GM18870 (cell line): ENCODE measurements around the gene SFSWAP.
"Not testable (repeated sequence)": the region's sequence is repeated elsewhere in the genome, so short reads cannot be mapped to it uniquely, and the experiment has no call there.

Source experiments
- ATAC-seq: cut with Tn5 transposase; IDR thresholded peaks from one replicate; pipeline ENCODE4 v1.9.1; 2021; ENCODE audit warnings: moderate library complexity; ENCODE audit not compliant: unreplicated experiment

SFSWAP gene

DNA sequence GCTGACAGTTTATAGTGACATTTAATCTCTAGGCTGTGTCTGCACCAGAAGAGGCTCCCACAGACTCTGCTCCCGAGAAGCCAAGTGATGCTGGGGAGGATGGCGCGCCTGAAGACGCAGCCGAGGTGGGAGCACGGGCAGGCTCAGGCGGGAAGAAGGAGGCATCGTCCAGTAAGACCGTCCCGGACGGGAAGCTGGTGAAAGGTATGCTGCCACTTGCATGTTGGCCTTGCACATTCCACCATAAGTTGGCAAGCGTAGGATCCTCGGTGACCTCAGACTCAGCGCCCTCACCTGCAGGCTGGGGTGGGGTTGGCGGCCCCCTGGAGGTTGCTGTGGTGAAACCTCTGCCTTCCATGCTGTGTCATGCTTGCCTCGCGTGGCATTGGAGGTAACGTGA, 45.6 kb downstream of the SFSWAP start:
- ATAC-seq = no peak

DNA sequence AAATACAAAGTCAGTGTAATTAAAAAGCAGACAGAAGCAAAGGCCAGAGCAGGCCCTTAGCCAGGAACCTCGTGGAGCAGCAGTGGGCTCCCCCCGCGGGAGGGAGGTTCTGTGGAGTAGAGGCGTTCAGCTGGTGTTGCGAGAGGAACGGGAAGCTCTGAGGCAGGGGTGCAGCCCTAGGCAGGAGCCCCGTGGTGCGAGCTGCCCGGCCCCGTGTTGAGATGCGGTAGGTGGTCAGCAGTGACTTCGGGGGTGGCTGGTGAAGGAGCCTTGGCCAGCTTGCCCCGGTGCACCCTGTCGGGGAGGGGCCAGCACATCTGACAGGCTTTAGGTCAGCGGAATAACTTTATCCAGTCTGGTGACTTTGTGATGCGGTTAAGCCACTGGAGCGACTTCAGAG, 46.2 kb downstream of the SFSWAP start:
- no peak for ATAC-seq

DNA sequence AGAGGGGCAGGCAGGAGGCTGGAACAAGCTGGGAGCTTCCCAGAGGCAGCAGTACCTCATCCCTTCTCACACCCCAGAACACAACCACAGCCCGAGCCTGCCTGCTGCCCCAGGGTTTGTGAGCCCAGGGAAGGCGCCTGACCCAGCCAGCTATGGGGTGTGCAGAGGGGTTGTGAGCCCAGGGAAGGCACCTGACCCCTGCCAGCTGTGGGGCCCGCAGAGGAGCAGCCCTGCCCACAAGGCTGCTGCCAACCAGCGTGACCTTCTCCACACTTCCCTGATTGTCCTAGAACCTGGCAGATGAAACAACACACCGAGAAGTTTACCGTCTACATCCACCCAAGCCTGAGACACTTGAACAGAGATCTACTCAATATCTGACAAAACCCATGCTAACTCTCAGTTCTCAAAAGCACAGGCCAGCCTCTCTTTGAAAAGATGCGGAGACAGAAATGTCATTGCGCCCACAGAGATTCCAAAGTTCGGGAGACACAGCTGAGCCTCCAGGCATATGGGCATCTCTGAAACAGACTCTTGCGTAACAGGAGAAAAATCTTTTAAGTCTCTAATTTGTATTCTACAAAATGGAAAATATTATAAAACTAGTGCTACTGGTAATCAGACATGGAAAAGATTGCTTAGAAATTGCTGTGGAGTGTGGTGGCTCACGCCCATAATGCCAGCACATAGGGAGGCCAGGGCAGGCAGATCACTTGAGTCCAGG, 47.3 kb downstream of the SFSWAP start:
- no peak for ATAC-seq

DNA sequence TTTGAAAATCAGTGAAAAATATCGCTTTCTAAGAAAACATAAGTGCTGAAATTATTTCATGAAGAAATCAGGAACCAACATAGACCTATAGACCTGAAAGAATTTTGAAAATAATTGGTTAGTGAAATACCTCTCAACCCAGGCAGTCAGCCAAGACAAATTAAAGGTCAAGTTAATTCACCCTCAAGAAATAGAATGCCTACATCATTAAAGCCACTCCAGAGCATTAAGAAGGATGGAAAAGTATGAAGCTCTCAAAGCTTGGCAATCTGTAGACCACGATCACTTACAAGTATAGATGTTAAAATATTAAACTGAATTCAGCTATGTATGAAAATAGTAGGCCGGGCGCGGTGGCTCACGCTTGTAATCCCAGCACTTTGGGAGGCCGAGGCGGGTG, 48.3 kb downstream of the SFSWAP start:
- ATAC-seq = no peak

DNA sequence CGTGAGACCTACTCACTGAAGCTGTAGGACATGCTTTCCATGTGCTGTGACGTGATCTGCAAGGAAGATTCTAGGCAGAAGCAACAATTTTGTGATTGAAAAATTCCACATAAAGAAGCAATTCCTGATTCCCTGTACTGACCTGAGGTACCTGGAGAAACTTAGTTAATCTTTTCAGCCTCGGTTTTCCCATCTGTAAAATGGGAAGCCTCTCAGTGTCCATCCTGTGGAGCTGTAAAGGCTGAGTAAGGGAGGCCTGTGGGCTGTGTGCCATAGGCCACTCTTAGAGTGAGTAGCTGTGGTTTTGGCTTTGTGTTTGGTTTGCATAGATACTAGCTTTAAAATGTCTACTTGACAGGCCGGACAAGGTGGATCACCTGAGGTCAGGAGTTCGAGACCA, 50.7 kb downstream of the SFSWAP start:
- ATAC-seq = no peak

DNA sequence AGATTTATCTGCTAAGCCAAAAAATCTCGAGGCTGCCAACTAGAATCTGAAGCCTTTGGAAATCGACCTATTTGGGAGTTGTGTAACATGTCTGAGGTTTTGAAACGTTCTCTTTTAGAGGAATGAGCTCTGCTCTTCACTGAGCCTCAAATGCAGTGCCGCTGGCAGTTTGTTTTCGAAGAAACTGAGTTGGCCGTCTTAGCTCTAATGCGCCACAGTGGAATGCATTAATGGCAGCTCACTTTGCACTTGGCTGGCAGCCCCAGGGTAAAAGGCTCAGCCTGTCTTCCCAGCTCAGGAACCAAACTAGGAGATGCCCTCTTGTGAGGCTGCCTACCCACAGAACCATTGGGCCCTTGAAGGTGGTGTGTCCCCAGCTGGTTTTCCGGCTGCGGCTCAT, 53.8 kb downstream of the SFSWAP start:
- no peak for ATAC-seq

DNA sequence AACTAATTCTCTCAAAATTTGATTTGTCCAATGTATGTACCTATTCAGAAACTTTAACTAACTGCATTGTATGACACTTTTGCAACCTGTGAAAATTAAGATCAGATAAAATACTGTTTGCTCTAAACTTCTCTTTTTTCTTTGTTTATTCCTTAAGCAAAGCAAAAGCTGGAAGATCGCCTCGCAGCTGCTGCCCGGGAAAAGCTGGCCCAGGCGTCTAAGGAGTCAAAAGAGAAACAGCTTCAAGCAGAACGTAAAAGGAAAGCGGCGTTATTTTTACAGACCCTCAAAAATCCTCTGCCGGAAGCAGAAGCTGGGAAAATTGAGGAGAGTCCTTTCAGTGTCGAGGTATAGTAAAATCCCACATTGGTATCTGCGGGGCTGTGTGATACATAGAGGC, 55.1 kb downstream of the SFSWAP start:
- no peak for ATAC-seq

DNA sequence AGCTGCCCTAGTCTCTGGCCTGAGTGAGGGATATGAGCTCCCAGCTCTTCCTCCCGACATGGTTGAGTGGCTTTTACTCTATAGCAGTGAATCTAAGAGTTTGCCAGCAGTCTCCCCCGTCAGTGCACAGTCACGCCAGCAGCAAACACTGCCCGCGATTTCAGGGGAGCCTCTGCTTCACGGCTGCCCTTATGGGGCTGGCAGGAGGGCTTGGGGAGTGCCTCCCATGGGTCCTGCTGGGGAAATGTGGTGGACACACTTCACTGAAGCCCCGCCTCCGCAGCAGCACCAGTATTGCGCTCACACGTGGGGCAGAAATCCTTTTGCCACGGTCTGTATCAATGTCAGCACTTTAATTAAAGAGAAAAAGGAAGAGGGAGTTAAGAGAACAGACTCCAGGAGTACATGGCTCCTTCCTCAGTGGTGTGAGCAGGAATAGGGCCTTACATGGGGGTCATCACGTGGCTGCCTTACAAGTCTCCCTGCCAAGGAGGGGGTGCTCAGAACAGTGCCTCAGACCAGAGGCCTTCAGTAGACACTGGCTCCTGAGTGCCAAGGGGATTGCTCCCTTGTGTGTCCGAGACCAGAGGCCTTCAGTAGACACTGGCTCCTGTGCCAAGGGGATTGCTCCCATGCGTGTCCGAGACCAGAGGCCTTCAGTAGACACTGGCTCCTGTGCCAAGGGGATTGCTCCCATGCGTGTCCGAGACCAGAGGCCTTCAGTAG, 55.7 kb downstream of the SFSWAP start:
- ATAC-seq = no peak

DNA sequence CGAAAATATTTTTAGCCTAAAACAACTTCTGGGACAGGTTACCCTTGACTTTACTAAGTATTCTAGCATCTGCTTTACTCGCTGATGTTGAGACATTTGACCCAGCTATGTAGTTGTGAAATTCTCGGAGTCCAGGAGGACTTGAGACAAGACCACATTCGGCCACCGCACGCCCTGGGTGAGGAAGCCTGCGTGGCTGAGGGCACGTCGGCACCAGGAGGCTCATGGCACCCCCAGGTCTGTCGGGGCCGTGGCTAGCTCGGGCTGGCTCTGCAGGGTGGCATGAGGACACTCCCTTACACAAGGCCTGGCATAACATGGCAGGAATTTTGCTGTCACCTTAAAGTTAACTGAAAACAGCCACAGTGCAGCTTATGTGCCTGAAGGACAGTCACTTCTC, 59.2 kb downstream of the SFSWAP start:
- ATAC-seq = no peak

DNA sequence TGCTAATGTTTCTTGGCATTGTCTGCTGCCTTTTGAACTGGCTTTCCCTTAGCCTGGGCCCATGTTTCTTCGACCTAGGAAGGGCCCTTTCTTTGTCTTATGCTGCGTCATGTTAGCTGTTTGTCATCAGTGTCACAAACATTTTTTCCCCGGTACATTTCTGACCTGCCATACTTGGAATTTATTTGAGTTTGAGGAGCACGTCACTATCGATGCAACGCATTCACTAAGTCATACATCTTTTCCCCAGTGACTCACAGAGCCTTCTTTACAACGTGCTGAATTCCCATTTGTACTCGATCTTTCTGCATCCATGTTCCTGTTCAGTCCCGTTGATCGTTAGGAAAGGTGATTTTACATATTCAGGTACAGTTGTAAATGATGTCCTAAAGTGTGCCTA, 61.1 kb downstream of the SFSWAP start:
- no peak for ATAC-seq

DNA sequence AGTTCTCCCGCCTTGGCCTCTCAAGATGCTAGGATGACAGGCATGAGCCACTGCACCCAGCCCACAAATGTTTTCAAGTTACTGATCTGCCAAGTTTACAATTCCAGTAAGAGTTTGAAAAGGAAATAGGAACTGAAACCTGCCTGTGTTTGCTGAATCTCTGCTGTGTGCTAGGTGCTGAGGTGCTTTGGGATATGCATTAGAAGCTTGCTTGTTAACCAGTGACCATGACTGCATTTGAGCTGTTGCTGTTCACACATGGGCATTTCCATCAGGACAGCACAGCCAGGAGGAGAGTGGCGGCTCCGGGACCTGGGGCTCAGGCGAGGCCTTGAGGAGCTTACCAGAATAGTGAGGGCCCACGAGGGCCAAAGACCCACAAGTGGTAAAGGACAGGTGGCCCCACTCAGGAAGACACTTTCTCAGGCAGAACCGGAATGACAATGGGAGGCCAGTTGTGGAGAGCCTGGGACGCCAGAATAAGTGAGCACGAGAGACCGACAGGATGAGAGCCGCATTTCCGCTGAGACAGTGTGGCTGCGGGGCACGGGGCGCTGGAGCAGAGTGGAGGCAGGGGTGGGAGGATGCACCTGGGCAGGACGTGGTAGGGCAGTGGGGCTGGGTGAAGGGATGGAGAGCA, 62.8 kb downstream of the SFSWAP start:
- peak; percentile 82 for ATAC-seq

DNA sequence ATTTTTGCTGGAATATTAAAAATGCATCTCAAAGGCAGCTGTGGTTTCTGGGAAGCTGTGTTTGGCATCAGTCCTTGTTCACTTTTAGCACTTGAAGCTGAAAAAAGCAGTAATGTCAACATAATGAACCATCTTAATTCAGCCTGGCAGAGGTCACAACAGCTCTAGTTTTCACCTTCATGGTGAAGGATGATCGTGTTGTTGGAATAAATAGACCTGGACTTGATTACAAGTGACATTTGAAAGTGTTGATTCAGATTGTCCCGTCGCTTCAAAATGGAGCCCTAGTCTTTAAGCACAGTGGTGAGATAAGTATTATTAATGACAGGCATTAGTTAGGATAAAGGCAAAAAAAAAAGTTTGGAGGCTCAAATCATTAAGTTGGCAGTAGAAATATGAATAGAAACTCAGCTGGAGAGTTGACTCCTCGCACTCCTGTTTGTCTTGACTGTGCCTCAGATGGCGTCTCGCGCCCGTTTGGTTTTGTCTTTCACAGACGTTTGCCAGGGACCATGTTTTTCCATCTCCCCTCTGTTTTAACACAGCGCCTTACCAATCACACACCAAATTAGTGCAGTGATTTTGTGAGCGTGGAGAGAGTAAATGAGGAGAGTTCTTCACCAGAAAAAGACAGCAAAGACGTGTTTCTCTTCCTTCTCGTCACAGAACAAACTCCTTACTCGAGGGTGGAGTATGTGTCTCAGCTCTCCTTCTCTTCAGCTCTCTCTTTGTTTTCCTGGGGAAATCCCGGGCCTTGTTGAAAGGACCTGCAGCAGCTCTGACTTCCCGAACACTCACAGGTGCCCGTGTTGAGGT, 63.9 kb downstream of the SFSWAP start:
- ATAC-seq = no peak

DNA sequence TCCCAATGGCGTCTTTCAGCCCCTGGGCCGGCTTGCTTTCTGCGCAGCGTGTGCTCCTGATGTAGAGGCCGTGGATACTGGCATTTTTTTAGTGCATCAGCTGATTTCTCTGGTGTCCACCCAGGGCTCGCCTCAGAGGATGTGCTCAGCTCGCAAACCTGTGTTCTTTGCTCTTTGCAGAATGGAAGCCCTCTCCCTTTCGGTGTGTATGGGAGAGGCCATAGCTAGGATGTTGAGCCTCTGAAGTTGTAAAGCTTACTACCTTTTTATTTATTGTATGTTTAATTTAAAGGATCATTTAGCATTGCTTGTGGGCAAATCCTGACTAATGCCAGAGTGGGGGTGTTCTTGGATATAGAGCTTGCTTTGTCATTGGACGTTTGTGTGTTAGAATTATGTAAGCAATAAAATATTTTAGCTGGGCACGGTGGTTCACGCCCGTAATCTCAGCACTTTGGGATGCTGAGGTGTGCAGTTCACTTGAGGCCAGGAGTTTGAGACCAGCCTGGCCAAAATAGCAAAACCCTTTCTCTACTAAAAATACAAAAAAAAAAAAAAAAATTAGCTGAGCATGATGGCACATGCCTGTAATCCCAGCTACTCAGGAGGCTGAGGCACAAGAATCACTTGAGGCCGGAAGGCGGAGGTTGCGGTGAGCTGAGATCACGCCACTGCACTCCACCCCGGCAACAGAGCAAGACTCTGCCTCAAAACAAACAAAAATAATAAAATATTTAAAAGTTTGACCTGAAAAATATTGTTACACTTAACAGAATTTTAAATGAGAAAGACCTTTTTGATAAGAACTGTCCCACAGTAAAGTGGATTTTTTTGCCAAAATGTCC, 64.7 kb downstream of the SFSWAP start:
- ATAC-seq = no peak

DNA sequence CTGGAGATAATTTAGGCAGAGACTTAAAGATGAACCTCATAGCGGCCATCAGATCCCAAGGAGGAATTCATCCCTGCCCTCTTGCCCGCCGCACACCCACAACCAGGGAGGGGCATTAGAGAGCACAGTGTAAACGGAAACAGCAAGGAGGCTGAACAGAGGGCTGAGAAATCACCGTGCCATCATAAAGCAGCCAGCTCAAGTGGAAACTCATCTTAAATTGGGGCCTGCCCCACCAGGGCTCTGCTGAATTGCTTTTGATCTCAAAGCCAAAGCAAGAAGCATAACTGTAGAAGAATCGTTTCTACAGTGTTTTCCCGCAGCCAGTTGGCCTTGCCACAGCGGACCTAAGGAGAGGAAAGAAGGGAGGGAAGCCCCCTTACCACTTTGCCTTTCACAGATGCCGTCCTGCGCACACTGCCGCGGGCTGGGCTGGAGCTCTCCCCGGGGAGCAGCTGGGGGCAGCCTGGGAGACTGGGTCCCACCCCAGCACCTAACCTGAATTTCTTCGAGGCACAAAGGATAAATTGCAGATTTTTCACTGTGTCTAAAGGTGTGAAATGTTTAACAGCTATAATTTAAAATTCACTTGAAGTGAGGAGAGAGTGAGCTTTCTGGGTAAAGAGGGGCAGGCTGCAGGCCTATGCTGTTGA, 65.5 kb downstream of the SFSWAP start:
- ATAC-seq = peak; percentile 42

DNA sequence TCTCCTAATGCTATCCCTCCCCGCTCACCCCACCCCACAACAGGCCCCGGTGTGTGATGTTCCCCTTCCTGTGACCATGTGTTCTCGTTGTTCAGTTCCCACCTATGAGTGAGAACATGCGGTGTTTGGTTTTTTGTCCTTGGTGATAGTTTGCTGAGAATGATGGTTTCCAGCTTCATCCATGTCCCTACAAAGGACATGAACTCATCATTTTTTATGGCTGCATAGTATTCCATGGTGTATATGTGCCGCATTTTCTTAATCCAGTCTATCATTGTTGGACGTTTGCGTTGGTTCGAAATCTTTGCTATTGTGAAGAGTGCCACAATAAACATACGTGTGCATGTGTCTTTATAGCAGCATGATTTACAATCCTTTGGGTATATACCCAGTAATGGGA, 66.4 kb downstream of the SFSWAP start:
- ATAC-seq = not testable (repeated sequence)

DNA sequence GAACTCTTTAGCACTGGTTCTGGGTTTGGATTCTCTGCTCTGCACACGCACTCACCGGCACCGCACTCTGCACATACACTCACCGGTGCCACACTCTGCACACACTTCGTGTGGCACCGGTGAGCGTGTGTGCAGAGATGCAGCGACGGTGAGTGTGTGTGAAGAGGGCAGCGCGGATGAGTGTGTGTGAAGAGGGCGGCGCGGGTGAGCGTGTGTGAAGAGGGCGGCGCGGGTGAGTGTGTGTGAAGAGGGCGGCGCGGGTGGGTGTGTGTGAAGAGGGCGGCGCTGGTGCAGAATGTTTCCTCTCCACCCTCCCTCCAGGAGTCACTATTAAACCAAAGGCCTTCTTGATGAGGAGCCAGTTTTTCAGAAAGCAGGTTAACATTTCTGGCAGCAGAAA, 68.1 kb downstream of the SFSWAP start:
- no peak for ATAC-seq

DNA sequence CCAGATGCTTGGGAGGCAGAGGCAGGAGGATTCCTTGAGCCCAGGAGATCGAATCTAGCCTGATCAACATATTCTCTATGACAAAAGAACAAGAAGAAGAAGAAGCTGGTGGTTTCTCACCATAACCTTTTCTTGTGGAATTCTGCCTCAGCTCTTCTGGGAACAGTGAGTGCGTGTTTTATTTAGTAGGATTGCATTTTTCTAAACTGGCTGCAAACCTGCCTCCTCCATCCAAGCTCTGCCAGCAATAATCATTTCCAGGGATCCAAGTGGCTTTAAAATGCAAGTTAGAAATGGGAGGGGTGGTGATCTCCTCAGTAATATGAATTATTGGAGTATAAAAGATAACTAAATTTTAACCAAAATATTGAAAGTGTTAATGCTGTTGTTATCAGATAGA, 71.2 kb downstream of the SFSWAP start:
- ATAC-seq = no peak

DNA sequence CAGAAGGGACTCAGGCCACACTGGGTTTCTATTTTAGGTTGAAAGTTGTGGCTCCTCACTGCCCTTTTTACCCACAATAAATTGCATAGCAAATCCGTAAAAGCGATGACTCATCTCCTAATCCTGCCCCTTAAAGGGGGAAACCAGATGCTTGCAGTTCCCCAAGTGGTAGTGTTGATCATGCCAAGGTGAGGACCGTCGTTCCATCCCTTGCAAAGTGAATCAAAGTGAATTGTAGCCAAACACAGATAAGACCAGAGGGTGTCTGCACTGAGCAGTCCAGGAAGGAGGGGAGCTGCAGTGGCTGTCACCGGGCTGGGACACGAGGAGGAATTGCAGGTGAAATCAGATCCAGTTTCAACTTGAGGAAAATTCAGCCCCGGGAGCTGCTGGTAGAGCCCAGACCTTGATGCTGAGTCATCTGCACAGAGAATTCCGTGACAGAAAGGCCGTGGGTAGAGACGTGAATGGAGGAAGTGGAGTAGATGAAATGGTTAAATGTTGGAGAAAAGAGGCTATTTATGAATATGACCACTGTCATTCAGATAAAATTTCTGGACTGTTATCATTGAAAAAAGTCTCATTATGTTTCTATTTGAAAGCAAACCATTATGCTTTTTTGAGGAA, 73.1 kb downstream of the SFSWAP start:
- peak; percentile 86 for ATAC-seq

DNA sequence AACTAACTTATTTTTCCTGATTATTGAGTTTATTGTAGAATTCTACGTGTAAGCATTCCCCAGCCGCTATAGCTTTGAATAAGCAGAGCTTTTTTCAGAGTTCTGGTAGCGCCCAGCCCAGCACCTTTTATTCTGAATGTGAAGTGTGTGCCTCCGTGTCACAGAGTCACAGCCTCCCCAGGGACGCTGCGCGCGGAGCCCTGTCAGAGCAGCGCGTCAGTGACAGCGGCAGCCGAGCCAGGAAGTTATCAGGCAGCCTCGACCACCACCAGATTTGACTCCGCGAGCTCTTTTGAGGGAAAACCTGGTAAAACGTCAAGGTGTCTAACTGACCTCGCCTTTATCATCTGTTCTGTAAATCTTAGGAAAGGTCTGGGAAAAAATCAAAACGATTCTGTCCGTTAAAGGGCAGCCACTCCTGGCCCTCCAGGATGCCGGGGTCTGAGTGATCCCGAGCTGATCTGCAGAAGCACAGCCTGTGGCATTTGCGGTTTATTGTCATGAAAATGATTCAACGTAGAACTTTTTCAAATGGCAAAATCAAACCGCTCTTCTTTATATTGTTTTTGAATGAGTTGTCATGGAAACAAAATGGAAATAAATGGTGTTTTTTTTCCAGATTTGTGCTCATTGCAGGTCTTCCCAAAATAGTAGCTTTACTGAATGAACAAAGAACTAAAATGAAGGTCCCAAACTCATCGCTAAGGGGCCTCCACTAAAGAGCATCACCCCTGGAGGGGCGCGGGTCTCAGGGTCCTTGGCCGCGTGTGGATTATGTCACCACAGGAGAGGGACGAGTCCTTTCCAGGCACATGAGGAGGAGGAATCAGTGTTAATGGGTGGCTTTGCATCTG, 74.2 kb downstream of the SFSWAP start:
- no peak for ATAC-seq
